EH (cell line): ENCODE data around the gene SMURF2.

Experiments
- DNase-seq: peaks from one replicate; pipeline ENCODE4 v3.0.0-alpha.2; 2015; ENCODE audit warnings: low read depth

SMURF2 gene

GRCh38 chr17:64503821-64504768, 158.0 kb downstream of the SMURF2 start:
- no peak for DNase-seq

GRCh38 chr17:64503341-64503740, 158.8 kb downstream of the SMURF2 start:
- no peak for DNase-seq

DNA sequence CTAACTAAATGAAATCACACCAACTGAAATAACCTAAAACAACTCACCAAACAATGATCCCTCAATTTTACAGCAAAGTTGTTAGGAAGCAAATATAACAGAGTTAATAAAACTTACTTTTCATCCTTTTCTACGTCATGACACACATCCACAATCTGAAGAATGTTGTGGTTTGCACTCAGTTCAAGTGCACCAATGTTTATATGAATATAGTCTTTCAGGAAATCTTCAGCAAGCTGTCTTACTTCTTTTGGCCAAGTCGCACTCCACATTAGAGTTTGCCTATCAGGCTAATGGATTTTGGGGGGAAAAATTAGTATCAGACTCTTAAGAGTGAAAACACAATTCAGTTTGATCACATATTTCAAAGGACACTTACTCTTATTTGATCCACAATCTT, 159.3 kb downstream of the SMURF2 start:
- DNase-seq = peak; percentile 52

DNA sequence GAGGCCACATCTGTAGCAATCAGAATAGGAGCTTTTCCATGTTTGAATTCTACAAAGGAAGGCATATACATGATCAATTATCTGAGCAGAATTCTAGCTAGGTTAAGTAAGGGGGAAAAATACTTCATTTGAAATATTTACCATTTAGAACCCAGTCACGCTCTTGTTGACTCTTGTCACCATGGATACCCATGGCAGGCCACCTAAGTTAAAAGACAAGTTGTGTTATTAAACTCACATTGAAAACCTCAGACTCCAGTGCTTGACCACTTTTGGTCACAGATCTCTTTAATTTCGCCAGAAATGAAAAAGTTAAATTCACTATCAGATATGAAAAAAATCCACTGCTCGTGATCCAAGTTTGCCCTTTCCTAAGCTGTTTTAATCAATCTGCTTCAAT, 160.1 kb downstream of the SMURF2 start:
- no peak for DNase-seq

- DNase-seq = no peak
Measured at GRCh38 chr17:64500862-64501765, 161.0 kb downstream of the SMURF2 start.

- no peak for DNase-seq
Measured at GRCh38 chr17:64500487-64500859, 161.6 kb downstream of the SMURF2 start.

DNA sequence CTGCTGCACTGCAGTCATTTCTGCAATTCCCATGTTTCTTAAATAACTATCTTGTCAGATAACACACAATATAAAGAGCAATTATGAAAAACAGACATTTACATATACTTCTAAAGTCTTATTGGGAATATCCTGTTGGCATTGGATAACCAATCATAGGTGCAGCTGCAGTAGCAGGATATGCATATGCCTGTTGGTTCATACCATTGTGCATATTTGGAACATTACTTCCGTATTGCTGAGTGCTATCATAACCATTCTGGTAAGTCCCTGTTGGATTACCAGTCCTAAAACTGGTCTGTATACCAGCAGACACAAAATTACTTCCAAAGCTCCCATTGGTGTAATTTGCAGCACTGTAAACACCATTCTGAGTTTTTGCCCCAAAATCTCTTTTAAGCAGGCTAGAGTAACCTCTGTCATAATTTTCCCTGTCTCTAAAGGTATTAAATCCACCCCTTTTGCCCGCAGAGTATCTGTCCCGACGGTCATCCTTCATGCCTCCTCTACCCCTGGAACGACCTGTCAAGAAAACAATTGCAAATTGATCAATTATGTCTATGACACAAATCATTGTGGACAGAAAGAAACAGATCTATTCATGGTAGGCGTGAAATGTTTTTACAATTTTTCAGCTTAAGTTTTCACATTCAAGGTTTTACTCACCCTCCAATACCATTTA, 162.2 kb downstream of the SMURF2 start:
- DNase-seq = peak; percentile 63

GRCh38 chr17:64498308-64499203, 163.6 kb downstream of the SMURF2 start:
- peak; percentile 63 for DNase-seq

DNA sequence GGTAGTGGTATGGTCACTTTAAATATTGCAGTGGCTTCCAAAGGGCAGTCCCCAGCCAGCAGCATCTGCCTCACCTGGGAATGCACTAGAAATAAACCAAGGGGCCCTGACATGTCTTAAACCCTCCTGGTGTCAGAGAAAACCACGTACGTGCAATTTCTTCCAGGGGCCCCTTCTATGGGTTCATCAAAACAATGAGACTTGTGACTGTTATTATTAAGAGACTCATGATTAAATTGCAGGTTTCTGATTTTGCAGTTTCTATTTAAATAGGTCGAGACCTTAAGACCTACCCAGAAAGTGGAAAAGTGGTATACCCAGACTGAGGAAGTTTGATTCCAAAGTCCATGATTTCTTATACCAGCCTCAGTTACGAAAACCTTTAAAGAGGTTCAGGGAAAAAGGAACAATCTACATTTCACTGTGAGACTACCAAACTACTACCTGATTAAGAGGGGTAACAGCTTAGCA, 164.5 kb downstream of the SMURF2 start:
- DNase-seq = no peak

DNA sequence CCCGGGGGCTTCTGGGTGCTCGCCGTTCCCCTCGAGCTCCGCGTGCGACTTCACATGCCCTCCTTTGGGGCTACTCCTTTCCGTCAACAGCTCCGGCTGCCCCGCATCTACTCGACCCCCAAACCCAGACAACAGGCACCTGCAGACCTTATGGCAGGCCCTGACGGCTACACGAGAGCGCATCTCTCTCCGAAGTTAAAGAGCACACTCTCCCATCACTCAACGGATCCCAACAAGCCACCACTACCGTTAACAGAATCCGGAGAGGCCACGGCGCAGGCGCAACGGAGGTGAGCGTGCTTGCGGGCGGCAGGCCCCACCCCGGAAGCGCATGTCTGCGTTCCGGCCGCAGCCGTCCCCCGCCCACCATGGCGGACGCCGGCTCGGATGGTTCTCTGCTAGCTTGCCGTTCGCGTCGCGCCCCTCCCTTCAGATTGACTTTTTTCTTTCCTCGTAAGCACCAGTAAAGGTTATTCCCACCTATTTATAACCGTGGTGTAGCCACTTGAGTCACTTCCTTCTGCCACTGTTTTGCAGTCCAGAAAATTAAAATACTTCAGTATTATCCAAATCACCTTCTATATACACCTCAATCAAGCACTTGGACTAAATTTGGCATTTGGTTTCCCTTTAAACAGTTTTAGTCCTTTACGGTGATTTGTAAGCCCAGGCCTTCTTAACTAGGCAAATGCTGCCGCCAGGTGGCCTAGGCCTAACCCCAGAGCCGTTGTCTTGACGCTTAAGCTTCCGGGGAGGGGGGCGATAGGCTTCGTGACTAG, 165.1 kb downstream of the SMURF2 start, which contains the start of gene POLG2:
Gene POLG2 (minus strand): TSS at position 269 of the 779 bp plus-strand sequence. CDS start 86 bp downstream, at position 183.
- DNase-seq = peak; percentile 94

DNA sequence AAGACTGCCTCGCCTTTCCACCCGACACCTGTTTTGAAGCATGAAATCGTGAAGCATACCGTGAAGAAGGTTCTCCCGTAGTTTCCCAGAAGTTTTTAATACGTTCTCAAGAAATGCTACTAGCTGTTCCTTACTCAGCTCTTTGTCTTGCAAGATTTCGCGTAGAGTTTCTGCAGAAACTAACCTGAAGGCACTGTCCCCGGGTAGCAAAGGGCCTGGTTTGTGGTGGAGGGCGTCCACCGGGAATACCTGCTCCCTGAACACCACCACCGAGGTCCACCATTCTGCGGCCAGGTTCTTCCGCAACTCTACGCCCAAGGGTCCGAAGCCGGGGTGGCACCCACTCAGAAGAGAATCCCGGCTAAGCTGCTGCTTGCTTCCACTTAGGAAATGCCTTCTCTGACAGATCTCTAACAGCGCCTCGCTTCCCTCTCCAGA, 165.7 kb downstream of the SMURF2 start:
- peak; percentile 18 for DNase-seq
